NCI-H1105 treated with DMSO at 0.1 percent for 48 hours (cell line): ENCODE results near the gene JMJD1C.
"Not testable (repeated sequence)": the region's sequence is repeated elsewhere in the genome, so short reads cannot be mapped to it uniquely, and the experiment has no call there.

Source experiments
- DNase-seq: peaks from one replicate; lab custom pipeline; 2025; lab: John Stamatoyannopoulos, UW

The JMJD1C gene

DNA sequence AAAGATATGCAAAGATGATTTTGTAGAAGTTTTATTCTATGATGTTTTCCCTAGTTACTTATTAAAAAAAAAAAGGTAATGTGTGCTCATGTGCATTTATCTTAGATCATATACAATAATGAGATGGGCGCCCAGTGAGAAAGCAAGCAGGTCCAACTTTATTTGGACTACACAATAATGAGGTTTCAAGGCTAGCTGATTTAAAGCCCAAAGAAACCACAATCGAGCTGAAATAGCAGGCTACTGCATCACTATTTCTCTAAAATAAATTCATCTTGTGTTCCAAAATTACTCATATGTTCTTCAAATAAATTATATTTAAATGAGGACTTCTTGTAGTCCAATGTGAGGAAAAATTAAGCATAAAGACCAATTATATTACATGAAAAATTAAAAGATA lies 110.1 kb downstream of the JMJD1C start:
- DNase-seq: no peak

DNA sequence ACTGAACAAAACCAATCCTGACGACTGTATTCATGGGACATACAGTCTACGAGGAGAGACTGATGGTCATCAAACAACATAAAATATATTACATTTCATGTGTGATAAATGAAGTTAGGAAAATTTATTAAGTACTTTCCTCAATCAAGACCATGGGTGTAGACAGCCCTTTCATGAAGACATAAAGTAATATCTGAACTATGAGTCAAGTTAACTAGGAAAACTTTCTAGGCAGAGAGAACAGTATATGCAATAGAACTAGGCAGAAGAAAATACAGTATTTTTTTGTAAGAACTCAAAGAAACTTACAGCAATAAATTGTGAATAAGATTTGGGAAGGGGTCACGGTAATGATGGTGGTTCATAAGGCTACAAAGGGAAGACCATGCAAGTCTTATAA lies 112.8 kb downstream of the JMJD1C start:
- DNase-seq: no peak

DNA sequence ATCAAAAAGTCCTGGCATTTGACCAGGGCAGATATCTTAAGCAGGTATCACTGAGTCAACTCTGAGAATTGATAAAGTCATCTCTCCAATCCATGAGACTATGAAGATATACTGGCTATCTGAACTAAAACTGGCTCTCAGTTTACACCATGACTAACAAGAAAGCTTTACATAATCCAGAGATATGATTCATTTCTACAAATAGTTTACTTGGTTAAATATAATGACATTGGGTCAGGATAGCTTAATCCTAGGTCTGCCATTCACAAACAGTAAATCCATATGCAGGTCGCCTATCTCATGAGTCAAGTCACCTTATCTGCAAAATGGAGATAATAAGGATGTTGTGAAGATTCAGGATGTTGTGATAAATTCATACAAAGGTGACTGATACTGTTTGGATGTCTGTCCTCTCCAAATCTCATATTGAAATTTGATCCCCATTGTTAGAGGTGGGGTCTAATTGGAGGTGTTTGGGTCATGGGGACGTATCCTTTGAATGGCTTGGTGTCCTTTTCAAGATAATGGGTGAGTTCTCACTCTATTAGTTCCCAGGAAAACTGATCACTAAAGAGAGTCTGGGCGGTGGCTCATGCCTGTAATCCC lies 117.4 kb downstream of the JMJD1C start:
- no peak for DNase-seq

DNA sequence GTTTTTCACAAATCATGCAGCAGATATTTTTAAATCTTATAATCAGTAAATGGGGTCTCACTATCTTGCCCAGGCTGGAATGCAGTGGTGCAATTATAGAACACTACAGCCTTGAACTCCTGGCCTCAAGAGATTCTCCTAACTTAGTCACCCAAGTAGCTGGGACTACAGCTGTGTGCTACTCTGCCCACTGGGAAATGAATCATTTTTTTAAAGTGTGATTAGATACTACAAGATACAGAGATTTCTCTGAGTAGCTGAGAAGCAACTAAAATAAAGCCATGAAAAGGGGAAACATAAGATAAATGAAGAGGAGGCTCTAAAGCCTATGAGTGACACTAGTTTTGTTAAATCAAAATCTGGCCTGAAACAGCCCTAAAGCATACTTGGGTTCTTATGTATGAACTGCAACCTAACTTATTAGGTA lies 119.7 kb downstream of the JMJD1C start:
- no peak for DNase-seq

DNA sequence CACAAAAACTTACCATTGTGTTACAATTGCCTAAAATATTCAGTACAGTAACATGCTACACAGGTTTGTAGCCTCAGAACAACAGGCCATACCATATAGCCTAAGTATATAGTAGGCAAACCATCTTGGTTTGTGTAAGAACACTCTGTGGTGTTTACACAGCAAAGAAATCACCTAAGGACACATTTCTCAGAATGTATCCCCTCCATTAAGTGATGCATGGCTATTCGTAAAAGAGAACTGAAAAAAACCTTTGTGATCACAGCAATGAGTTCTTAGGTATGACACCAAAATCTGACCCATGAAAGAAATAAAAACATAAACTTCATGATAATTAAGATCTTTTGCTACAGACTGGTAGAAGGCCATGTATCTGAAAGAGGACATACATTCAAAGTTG lies 121.5 kb downstream of the JMJD1C start:
- no peak for DNase-seq

DNA sequence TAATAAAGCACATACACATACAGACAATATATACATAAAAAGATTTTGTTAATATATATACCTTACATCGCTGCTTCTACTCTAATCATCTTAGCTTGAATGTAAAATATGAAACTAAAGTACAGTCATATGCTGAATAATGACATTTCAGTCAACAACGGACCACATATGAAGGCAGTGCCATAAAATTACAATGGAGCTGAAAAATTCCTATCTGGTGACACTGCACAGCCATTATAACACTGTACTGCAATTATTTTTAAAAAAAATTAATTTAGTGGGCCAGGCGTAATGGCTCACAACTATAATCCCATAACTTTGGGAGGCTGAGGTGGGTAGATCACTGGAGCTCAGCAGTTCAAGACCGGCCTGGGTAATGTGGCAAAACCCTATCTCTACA lies 122.3 kb downstream of the JMJD1C start:
- DNase-seq: no peak

DNA sequence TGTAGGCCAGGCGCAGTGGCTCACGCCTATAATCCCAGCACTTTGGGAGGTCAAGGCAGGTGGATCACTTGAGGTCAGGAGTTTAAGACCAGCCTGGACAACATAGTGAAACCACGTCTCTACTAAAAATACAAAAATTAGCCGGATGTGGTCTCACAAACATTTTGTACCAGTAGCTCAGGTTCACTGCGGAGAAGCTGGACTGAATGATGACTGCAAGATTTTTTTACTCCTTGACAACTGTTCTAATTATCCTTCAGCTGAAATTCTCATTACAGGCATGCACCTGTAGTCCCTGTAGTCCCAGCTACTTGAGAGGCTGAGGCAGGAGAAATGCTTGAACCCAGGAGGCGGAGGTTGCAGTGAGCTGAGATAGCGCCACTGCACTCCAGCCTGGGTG lies 126.1 kb downstream of the JMJD1C start:
- DNase-seq: not testable (repeated sequence)

DNA sequence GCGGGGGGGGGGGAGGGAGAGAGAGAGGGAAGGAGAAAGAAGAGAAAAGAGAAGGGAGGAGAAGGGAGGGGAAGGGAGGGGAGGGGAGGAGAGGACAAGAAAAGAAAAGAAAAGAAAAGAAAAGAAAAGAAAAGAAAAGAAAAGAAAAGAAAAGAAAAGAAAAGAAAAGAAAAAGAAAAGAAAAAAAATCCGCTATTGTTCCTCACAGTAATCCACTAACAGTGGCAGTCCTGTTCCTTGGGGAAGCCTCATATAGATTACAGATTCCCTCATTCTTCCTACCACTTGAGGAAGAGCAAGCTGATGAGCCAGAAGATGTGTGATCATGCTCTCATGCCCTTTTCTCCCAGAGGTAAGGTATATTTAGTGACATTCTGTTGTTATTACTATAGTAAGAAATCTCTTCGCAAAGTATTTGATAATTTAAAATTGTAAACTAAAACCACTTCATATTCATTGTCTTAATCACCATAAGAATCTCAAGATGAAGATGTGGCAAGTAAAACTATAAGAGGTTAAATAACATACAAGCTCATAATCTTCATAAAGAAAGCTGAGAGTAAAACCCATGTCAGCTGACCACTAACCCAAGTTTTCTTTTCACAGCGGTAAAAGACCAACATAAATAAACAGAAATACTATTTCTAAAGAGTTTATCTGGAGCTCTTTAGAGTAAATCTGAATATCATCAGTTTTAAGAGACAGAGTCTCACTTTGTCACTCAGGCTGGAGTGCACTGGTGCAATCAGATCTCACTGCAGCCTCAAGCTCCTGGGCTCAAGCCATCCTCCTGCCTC lies 128.1 kb downstream of the JMJD1C start:
- no peak for DNase-seq

DNA sequence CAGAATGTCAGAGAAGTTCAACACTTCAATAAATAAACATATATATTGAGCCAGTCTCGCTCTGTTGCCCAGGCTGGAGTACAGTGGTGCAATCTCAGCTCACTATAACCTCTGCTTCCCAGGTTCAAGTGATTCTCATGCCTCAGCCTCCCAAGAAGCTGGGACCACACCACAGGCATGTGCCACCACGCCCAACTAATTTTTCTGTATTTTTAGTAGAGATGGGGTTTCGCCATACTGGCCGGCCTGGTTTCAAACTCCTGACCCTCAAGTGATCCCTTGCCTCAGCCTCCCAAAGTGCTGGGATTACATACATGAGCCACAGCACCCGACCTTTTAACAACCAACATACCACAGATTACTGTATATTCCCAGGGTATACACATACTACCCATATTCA lies 134.2 kb downstream of the JMJD1C start:
- DNase-seq: no peak

DNA sequence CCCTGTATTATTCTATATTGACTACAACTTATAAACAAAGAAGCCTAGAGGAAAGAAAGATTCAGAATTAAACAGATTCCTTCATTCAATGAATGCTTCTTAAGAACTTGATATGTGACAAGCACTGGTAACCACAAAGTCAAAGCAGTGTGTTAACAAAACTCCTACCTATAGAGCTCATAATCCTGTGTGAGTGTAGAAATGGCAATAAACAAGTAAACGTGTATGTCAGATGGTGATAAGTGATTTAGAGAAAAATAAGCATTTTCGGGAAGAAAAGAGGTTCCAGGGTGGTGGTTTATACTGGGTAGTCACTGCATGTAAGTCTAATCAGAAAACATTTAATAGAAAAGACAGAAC lies 141.3 kb downstream of the JMJD1C start:
- no peak for DNase-seq

DNA sequence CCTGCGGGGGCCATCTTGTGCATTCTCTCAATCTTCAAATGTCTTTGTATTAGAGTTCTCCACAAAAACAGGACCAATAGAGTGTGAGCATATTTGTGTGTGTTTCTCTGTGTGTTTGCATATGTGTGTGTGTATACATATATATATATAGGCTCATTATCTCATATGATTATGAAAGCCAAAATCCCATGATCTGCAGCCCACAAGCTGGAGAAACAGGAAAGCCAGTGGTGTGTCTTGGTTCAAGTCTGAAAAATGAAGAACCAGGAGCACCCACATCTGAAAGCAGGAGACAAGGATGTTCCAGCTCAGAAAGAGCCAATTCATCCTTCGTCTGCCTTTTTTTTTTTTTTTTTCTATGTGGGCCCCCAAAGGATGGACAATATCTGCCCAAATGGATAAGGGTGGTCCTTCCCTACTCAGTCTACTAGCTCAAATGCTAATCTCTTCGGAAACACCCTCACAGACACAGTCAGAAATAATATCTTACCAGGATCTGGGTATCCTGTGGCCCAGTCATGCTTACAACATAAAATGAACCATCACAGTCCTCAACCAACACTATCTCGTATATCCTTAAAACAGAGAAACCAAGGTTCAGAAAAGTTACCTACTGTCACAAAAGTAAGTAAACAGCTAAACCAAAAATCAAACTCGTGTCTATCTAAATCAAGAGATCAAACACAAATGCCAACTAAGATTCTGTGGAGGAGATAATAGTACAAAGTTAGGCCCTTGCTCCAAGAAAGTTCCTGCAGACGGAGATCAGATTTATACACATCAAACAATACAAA lies 141.9 kb downstream of the JMJD1C start:
- DNase-seq: no peak

DNA sequence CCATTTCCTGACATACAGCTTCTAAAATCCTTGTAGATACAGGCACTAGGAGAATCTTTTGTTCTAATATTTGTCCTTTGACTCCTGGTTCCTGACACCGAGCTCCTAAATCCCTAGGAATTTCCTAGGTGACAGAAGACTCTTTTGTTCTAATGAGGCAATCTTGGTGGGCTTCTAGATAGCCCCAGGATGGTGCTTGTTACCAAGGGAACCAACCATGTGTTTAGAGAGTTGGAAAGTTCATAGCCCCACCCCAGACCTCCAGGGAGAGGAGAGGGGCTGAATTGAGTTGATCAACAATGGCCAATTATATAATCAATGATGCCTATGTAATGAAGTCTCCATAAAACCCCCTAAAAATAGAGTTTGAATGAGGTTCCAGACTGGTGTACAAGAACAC lies 145.1 kb downstream of the JMJD1C start:
- no peak for DNase-seq

DNA sequence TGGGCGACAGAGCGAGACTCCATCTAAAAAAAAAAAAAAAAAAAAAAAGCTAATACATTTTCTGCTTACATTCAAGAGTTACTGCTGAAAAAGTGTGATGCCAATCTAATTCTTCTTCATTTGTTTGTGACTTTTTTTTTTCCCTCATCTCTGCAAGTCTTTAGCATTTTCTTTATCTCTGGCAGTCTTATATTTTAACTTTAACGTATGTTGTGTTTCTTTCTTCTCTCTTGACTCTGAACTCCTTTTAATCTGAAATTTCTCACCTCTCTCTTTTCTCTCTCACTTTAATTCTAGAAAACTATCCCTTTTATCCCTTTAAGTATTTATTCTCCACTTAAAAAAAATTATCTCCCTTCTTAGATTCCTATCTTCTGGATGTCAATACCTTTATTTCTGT lies 146.5 kb downstream of the JMJD1C start:
- DNase-seq: no peak

DNA sequence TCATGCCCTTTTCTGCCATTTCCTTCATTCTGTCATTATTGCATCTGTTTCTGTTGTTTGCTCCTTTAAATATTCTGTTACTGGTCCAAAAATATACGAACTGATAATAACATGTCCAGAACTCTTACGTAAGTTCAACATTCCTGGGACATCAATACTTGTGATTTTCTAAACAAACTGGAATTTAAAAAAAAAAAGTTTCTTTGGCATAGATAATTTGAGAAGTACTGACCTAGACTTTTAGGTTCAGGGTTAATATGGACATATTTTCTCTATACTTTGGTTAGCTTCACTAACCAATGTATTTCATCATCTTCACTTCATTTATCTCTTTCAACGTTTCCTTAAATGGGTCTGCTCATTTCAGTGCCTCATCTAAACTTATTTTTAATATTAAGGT lies 147.3 kb downstream of the JMJD1C start:
- no peak for DNase-seq

DNA sequence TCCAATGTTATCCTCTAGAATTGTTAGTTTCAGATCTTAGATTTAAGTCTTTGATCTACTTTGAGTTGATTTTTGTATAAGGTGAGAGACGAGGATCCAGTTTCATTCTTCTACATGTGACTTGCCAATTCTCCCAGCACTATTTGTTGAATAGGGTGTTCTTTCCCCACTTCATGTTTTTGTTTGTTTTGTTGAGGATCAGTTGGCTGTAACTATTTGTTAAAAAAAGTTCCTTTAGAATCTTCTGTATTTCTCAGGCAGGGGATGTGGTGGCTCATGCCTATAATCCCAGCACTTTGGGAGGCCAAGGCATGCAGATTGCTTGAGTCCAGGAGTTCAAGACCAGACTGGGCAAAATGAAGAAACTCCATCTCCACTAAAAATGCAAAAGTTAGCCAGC lies 151.8 kb downstream of the JMJD1C start:
- no peak for DNase-seq

DNA sequence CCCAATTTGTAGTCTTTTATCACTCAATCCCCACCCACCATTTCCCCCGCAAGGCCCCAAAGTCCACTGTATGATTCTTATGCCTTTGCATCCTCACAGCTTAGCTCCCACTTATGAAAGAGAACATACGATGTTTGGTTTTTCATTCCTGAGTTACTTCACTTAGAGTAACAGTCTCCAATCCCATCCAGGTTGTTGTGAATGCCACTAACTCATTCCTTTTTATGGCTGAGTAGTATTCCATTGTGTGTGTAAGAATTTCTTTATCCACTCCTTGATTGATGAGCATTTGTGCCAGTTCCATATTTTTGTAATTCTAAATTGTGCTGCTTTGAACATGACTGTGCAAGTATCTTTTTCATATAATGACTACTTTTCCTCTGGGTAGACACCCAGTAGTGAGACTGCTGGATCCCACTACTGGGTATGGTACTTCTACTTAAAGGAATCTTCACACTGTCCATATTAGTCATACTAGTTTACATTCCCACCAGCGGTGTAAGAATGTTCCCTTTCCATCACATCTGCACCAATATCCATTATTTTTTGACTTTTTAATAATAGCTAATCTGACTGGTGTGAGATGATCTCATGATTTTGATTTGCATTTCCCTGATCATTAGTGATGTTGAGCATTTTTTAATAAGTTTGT lies 152.6 kb downstream of the JMJD1C start:
- DNase-seq: no peak

DNA sequence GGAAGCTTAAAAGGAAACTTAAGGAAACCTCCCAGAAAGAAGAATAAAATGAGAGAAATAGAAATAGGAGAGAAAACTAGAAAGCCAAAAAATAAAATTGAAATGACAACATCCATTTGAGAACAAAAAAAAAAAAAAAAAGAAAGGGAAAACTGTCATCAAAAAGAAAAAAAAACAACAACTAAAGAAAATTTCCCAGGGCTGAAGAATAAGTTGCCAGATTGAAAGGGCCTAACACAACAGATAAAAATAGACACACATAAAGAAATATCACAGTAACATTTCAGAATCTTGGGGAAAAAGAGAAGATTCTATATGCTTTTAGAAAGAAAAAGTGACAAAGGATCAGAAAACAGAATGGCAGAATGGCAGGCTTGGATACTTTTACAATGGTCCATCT lies 157.1 kb downstream of the JMJD1C start:
- no peak for DNase-seq

DNA sequence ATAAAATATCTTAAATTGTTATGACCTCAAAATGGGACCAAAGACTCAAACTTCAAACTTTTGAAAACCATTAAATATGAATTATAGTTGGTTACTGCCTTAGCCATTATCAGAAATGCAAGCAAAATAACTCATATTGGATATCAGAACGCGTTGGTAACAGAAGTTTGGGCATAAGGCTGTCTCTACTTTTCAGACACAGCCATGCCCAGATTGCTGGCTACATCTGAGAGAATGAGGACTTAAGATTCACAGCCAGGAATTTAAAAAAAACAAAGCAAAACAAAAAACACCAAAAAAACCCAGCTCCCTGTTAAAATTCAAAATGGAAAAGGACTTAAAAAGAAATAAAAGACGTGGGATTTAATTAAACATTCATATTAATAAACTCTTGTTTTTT lies 161.6 kb downstream of the JMJD1C start:
- DNase-seq: no peak

DNA sequence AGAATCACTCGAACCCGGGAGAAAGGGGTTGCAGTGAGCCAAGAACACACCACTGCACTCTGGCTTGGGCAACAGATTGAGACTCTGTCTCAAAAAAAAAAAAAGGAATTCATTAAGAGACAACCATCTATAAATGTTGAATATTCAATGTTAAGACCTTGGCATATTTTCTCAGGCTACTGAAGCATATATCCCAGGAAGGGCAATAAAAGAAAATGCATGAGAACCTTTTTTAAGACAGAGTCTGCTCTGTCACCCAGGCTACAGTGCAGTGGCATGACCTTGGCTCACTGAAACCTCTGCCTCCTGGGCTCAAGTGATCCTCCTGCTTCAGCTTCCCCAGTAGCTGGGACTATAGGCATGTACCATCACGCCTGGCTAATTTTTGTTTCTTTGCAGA lies 165.0 kb downstream of the JMJD1C start:
- no peak for DNase-seq

DNA sequence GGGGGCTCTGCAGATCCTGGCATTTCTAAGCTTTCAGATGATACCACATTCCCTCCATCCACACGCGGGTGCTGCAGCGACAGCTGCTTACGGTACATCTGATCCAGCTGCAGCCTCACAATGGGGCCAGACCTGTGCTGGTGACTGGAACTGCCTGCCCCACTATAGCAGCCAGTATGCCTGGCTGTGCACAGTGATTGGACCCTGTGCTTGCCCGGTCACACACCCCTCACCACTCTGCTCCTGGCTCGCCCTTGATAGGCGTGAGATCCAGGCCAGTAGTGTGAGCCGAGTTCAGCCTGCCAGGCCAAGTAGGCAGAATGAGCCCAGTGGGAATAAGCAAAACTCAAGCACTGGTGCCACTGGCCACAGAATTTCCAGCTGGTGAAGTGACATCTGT lies 167.8 kb downstream of the JMJD1C start:
- DNase-seq: no peak

DNA sequence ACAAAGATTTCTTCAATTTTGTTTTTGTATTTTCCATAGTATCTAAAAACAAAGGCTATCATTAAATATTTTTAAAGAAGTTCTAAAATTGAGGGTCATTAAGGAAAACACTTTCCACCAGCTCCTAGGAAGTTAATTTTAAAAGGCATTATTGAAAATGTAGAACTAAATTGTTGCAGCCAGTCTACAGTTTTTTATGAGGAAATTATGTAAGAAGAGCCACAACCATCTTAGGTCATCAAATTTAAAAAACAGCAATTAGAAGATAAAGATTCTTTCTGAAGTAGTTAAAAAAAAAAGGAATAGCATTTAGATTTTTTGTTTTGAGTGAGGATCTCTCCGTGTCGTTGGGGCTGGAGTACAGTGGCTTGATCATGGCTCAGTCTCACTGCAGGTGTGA lies 171.0 kb downstream of the JMJD1C start:
- no peak for DNase-seq

DNA sequence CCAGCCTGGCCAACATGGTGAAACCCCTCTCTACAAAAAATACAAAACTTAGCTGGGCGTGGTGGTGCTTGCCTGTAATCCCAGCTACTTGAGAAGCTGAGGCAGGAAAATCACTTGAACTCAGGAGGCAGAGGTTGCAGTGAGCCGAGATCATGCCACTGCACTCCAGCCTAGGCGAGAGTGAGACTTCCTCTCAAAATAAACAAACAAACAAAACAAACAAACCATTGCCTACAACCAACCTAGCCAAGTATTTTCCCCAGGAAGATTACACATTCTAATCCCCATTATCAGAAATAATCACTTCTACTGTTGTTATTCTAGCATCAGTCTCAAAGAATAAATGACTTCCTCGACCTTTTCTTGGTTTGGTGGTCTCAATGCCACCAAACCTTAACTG lies 172.9 kb downstream of the JMJD1C start:
- not testable (repeated sequence) for DNase-seq

DNA sequence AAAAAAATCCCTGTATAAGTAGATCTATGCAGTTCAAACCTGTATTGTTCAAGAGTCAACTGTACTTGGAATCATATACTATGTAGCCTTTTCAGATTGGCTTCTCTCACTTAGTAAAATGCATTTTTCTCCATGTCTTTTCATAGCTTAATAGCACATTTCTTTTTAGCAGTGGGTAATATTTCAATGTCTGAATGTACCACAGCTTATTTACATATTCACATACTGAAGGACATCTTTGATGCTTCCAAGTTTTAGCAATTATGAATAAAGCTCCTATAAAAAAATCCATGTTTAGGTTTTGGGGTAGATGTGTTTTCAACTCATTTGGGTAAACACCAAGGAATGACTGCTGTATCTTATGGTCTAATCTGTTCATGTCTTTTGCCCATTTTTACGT lies 177.6 kb downstream of the JMJD1C start:
- DNase-seq: no peak
